GM19468 (cell line): ENCODE data around the gene TMED10.
"Not testable (repeated sequence)": the region's sequence is repeated elsewhere in the genome, so short reads cannot be mapped to it uniquely, and the experiment has no call there.

Source experiments
- ATAC-seq: cut with Tn5 transposase; IDR thresholded peaks from one replicate; pipeline ENCODE4 v1.9.1; 2021; ENCODE audit warnings: mild to moderate bottlenecking, moderate library complexity, moderate number of reproducible peaks; ENCODE audit not compliant: unreplicated experiment; ENCODE audit errors: extremely low read depth

Gene TMED10

DNA sequence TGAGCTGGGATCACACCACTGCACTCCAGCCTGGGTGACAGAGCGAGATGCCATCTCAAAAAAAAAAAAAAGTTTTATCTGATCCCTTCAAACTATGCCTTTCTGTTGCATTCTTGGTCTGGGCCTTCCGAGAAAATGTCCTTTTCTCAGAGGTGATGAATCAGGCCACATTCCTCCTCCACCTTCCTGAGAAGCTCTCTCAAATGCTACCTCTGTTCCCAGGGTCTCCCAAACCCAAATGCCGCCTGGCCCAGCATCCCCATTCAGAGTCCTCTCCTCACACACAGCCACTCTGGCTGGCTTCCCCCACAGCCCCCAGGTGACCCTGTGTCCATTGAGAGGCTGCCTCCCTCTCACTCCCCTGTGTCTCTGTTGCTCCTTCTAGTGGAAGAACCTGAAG, 19.7 kb upstream of the TMED10 start:
- no peak for ATAC-seq

DNA sequence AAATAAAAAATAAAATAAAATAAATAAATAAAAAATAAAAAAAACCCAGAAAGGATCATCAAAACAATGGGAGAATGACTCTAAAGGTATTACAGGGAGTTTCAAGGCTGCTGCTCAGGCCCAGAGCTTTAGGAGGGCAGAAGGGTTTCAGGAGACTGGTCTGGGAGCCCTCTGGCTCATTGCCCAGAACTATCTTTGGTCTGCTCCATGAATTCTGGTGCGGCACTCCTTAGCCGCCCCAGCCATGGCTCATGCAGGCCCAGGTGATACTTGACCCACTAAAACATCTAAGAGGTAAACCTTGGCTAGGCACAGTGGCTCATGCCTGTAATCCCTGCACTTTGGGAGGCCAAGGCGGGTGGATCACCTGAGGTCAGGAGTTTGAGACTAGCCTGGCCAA, 14.7 kb upstream of the TMED10 start:
- no peak for ATAC-seq

DNA sequence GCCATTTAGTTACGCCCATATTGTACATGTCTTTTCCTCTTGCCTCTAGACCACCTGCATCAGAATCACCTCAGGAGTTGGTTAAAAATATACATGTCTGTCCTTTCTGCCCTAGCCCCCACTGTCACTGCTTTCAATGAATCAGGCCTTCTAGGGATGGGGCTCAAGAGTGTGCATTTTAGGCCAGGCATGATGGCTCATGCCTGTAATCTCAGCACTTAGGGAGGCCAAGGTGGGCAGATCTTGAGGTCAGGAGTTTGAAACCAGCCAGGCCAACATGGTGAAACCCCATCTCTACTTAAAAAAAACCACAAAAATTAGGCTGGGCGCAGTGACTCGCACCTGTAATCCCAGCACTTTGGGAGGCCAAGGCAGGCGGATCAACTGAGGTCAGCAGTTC, 13.6 kb upstream of the TMED10 start:
- no peak for ATAC-seq

DNA sequence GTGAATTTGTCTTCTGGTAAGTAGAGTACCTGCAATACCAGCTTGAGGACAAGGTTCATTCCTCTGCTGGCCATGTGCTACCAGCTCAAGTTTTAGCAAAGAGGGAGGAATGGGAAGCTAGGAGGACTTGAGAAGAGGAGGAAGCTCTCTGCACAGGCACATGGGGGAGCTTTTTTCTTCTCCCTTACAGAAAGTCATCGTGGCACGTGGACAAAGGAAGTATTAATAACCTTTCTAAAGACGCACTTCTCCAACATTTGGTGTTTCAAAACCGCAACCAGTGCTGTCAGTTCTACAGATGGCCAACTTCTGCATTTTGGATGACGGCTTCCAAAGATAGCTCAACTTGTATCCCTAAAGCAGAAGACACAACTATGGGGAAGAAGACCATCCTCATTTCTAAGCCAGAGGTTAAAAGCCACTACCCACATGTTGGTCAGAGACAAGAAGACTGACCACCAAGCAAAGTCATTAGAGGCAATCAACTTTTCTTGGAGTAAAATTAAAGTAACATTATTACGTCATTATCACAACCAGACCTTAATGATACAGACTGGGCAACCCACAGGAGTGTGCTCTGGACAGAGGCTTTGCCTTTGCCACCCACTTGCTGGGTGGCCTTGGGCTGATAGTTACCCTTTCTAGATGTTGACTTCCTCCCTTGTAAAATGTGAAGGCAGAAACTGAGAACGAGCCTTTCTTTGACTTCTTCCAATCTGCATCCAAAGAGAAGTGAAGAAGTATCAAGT, 12.3 kb upstream of the TMED10 start:
- ATAC-seq: no peak

DNA sequence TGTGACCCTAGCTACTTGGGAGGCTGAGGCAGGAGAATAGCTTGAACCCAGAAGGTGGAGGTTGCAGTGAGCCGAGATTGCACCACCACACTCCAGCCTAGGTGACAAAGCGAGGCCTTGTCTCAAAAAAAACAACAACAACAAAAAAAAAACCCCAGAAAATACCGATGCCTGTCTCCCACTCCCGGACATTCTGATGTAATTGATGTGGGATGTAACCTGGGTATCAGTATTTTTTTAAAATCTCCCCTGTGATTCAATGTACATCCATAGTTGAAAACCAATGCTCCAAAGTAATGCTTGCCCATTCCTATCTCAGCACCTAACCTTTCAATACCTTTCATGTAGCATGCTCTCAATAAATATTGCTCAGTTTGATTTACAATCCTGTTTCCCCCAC, 11.7 kb upstream of the TMED10 start:
- no peak for ATAC-seq

DNA sequence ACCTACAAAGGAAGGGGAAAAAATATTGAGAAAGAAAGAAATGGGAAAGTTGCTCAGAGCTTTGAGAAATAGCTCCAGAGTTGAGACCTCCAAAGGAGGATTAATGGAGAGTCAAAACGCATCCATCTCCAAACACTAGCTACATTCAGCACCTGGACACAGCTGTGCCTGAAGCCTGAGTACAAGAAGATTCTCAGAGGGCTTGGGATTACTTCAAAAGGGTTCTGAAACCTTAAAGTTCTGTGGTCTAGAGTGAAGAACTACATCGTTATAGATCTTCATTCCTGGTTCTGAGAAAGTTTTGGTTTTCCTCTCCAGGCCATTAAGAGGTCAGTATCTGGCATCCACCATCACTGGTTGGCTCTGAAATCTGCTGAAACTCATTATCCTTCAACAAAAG, 10.5 kb upstream of the TMED10 start:
- ATAC-seq: no peak

DNA sequence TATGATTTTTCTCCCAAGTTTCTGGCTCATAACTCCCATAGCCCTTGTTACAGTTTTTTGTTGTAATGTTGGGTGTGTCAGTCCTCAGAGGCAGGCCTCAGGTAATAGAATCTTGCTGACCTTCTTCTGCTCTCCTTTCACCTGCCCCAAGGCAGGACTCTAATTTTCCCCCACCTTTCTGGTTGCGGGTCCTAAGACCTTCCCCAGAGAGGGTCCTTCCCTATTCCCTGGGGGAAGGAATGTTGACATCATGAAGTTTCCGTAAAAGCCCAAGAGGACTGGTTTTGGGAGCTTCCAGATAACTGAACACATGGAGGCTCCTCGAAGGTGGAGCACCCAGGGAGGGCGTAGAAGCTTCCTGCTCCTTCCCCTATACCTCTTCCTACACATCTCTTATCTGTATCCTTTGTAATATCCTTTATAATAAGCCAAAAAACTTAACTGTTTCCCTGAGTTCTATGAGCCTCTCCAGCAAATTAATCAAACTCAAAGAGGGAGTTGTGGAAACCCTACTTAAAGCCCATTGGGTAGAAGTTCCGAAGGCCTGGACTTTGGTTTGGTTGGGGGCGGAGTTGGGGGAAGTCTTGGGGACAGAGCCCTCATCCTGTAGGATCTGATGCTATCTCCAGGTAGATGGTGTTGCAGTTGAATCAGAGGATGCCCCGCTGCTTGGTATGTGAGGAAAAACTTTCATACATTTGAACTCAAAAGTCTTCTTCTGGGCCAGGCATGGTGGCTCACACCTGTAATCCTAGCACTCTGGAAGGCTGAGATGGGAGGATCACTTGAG, 9.0 kb upstream of the TMED10 start:
- no peak for ATAC-seq

DNA sequence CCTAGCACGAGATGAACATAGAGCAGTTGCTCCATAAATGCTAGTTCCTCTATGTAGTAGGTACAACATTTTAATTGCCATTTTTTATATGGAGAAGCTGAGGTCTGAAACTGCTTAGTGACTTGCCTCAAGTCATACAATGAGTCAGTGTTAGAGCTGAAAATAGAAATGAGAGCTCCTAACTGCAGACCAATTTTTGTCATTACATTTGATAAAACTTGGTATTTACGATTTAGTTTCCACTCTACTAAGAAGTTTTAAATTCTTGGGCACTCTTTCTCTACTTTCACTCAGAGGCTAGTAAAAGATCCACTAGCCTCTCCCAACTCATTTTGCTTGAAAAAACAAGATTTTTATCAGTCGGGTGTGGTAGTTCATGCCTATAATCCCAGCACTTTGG, 8.1 kb upstream of the TMED10 start:
- ATAC-seq: no peak

DNA sequence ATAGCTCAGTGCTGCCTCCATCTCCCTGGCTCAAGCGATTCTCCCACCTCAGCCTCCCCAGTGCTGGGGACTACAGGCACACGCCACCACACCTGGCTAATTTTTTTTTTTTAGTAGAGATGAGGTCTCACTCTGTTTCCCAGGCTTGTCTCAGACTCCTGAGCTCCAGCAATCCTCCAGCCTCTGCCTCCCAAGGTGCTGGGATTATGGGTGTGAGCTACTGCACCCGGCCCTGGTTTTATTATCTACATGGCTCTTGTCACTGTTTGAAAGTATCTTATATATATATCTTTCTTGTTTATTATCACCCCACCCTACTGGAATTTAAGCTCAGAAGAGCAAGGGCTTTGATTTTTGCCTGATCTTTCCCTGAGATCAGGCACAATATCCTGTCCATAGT, 7.6 kb upstream of the TMED10 start:
- ATAC-seq: no peak

DNA sequence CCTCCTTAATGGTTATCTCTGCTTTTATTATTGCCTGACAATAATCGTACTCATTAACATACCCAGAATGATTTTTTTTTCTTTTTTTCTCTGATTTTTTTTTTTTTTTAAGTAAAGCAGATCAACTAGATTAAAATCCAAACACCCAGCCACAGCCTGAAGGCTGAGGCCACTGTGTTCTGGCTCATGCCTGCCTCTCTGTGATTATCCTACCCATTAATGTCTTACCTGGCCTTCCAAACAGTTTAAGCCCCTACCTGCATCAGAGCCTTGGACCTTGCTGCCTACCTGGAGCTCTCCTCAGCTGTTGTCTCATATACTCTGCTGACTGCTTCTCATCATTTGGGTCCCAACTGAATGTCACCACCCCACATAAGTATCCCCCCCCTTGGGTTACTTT, 6.8 kb upstream of the TMED10 start:
- no peak for ATAC-seq

DNA sequence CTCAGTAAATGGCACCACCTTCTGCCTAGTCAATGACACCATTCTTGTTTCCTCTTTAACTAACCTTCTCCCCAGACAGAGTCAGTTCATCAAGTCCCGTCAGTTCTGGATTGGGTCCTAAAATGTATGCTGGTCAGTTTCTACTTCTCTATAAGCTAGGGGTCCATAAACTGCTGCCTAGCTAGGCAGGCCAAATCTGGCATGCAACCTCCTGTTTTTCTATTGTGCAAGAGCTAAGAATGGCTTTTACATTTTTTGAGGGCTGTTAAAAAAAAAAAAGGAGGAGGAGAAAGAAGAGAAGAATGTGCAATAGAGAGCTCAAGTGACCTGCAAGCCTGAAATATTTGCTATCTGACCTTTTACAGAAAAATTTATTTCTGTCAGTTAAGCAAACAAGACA, 6.4 kb upstream of the TMED10 start:
- no peak for ATAC-seq

DNA sequence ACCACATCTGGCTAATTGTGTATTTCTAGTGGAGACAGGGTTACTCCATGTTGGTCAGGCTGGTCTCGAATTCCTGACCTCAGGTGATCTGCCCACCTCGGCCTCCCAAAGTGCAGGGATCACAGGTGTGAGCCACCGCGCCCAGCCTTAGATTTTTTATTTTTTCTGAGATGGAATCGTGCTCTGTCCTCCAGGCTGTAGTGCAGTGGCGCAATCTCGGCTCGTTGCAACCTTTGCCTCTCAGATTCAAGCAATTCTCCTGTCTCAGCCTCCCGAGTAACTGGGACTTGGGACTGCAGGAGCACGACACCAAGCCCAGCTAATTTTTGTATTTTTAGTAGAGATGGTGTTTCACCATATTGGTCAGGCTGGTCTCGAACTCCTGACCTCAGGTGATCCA, 5.8 kb upstream of the TMED10 start:
- ATAC-seq: not testable (repeated sequence)

DNA sequence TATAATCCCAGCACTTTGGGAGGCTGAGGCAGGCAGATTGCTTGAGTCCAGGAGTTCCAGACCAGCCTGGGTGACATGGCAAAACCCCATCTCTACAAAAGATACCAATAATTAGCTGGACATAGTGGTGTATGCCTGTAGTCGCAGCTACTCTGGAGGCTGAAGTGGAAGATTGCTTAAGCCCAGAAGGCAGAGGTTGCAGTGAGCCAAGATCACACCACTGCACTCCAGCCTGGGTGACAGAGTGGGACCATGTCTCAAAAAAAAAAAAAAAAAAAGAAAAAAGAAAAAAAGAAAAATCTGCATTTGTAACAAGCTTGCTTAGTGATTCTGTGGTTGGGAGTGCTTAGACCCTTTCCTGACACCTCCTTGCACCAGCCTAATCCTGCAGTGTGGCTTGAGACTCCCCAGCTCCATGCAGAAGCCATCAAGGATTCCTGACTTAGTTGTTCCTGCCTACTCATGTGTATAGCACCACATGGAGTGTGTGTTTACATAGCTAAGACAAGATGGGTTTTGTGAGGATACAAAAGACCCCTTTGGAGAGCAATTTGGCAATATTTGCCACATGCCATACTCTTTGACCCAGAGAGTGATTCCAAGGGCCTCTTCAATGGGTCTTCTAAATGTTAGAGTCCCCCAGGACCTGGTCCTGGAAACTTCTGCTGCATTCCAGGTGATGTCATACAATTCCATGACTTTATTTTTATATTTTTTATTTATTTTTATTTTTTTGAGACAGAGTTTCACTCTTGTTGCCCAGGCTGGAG, 5.1 kb upstream of the TMED10 start:
- no peak for ATAC-seq

DNA sequence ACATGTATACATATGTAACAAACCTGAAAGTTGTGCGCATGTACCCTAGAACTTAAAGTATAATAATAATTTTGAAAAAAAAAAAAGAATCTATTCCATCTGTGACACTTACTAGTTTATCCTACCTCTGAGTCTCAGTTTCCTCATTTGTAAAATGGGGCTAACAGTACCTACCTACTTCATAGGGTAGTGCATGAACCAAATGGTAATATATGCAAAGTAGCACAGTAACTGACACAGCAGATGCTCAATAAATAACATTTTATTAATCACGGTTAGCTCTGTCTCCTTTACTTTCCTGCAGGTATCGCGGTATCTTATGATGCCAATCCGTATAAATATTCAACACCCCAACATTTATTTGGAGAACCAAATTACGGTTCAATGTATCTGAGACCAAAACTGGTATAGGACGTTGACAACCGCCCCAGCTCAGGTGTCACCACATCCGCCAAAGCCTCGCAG, 703 bp downstream of the TMED10 start:
- ATAC-seq: no peak

DNA sequence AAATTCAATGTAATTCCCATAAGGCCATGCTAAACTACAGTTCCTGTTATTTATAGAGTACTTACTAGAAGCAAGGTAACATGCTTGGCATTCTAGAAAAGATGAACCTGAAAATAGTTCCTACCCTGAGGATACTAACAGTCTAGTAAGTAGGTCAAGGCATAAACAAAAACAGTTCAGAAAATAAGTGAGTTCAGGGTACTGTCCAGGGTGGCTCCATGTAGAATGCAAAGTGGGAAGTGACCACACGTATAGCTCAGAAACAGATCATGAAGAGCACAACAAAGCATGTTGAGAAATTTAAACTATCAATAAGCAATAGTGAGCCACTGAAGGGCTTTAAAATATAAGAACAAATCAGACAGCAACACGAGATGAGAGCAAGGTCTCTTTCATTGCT, 2.3 kb downstream of the TMED10 start:
- ATAC-seq: no peak

DNA sequence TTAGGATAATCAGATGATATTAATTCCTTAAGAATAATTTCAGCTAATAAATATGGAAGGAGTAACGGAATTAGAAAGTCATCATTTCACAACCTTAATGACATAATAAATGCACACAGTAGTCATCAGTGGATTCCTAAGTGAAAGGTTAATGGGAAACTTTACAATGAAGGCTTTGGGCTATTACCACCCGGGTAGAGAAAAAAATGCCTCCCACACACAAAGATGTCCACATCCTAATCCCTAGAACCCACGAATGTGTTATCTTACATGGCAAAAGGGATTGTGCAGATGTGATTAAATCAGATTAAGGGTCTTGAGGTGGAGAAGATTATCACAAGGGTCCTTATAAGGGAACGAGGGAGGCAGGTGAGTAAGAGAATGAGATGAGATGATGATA, 5.6 kb downstream of the TMED10 start:
- no peak for ATAC-seq

DNA sequence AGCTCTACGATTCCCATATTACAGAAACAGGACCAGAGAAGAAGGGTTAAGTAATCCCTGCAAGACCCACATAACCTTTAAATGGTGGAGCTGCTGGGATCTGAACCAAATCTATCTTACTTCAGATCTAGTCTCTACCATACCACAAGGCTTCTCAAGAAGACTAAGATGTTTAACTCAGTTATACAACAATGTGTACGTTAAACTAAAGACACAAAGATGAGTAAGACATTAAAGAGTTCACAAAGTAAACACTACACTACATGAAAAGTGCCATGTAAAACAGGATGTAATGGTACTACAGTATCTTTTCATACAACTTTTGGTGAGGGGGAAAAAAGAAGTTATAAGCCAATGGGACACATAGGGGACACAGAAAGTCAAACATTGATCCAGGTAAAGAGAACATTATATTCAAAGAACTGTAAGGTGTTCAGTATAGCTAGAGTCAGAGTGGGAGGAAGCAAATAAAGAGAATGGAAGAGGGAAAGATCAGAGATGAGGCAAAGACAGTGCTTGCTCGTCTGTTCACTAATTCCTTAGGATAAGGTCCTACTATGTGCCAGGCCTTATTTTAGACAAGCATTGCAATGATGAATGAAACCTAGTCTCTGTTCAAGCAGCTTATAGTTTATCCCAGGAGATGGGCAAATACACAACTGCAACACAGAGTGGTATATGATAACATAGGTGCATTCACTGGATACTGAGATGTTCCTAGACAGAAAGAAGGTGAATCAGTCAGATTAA, 7.7 kb downstream of the TMED10 start:
- no peak for ATAC-seq

DNA sequence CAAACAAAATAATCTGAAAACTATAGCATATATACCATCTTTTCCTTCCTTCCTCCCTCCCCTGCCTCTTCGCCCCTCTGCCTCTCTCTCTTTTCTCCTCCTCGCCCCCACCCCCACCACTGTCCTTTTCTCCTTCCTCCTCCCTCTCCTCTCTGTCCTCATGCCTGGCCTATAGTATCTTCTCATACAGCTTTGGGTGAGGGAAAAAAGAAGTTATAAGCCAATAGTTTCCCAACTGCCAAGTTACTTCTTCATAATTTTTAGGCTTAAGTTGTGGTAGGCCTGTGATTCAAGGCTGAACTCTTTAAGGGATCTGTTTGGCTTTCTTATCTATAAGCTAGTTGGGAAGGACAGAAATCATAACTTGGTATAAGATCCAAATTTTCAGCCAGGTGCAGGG, 9.1 kb downstream of the TMED10 start:
- ATAC-seq: no peak

DNA sequence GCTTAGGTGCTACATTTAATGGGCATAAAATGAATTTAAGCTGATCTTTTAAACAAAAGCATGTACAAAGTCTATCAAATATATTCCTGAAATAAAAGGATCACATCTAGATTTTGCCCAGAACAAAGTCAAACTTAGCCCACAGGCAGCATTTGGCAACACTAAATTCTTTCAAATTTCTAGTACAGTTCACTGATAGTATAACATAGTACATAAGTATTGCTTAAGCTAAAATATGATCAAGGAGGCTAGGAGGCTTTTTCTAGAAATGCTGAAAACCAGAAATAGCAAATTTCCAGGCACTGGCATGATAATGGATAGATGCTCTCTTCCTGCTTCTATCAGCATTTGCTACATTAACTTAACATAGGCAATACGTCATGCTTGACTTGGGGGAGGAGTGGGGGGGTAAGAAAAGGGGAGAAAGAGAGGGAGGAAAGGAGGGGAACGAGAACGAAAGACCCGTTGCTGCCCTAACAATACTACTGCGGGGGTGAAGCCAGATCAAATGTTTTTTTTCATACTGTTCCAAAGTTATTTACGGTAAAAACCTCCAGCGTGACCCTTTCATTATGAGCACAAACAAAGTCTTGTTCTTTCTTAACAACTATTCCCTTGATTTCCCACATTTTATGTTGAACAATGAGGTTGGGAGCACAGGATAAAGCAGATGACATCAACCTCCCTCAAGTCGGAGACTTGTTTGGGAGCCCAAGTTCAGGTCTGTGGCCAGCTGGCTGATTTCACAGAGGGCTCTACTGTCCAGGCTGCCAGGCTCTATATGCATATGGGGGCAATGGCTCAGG, 10.6 kb downstream of the TMED10 start:
- ATAC-seq: no peak

DNA sequence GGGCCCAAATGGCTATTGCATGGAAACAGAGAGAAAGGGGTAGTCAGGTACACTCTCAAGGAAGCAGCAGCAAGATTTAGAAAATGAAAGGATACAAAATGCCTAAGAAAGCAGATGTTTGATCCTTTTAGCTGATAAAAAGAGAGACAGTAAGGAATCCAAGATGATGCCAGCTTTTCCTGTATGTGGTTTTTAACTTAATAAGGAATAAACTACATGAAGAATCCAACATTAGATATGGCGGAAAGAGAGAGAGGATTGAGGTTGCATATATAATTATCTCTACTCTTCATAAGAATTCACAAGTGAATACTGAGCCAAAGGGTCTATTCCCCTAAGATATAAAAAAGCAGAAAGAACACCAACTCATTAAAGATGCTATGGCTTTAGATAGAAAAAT, 11.6 kb downstream of the TMED10 start:
- no peak for ATAC-seq
